Endothelial cell of umbilical vein (primary cell): Measurements from ENCODE around the gene TP53TG5. TPM values are rescaled to one million over a fixed set of nuclear protein-coding genes. Genes with fewer than 3 reads are reported as not detected.

Experiments used
- BruUV-seq: library from RNA; stranded (reverse); fragments of 400-500 nt; replicated peaks from 2 replicates; lab custom pipeline; 2021; lab: Mats Ljungman, UMichigan
- CTCF ChIA-PET: fragments of 300-600, 350-600 bp; sonication (Branson Sonifier 250); formaldehyde crosslinking; loops from one replicate; lab custom pipeline; 2021; ENCODE audit warnings: antibody characterized with exemption, inconsistent platforms; lab: Charles Lee
- POLR2A ChIA-PET: fragments of 300-600, 350-600 bp; sonication (Branson Sonifier 250); formaldehyde crosslinking; loops from one replicate; lab custom pipeline; 2021; ENCODE audit warnings: antibody characterized with exemption, inconsistent platforms; lab: Charles Lee
- DNase-seq: peaks from one replicate; pipeline ENCODE4 v3.0.0-alpha.2; 2011; ENCODE audit warnings: low read depth, low spot score
- FAIRE-seq: peaks from 2 replicates; lab custom pipeline; 2011; peaks lifted over from hg19 to GRCh38; lab: Jason Lieb, UNC
- H2AFZ ChIP-seq: 2 replicates; pipeline ENCODE4 v1.6.0; 2012; ENCODE audit warnings: low read depth, low read length, control low read depth, inconsistent platforms
- H3K27ac ChIP-seq: 2 replicates; pipeline ENCODE4 v1.5.1; 2011; ENCODE audit warnings: low read depth, mild to moderate bottlenecking, control low read depth, low read length, moderate library complexity; ENCODE audit not compliant: insufficient read depth
- H3K27me3 ChIP-seq, 2 experiments: 2 replicates each; pipeline versions ENCODE4 v1.6.0 to v1.6.1; 2011; ENCODE audit warnings: low read length in 2 of 2, mixed read lengths in 1 of 2; ENCODE audit not compliant: control insufficient read depth in 2 of 2, insufficient read depth in 2 of 2
- H3K36me3 ChIP-seq, 2 experiments: 2 replicates in 1 of 2; 3 replicates in 1 of 2; pipeline ENCODE4 v1.5.1; 2011; ENCODE audit warnings: low read length in 2 of 2, mild to moderate bottlenecking in 1 of 2, moderate library complexity in 1 of 2; ENCODE audit not compliant: control insufficient read depth in 2 of 2, insufficient read depth in 2 of 2; ENCODE audit errors: extremely low read depth in 1 of 2
- H3K4me1 ChIP-seq: 3 replicates; pipeline ENCODE4 v1.5.1; 2011; ENCODE audit warnings: mild to moderate bottlenecking, low read length; ENCODE audit not compliant: control insufficient read depth, insufficient read depth; ENCODE audit errors: extremely low read depth
- H3K4me2 ChIP-seq: 2 replicates; pipeline ENCODE4 v1.6.1; 2011; ENCODE audit warnings: low read length, control low read depth, mixed read lengths; ENCODE audit not compliant: insufficient read depth
- H3K4me3 ChIP-seq, 3 experiments: fragments of 200-600 bp in 1 of 3; sonication (generic), shearing (Covaris generic) in 1 of 3; replicated peaks in 1 of 3; 2 replicates each; pipeline ENCODE4 v1.5.1; 2011 to 2016; ENCODE audit warnings: control low read depth in 3 of 3, low read length in 3 of 3, mild to moderate bottlenecking in 2 of 3, inconsistent platforms in 1 of 3, low read depth in 1 of 3, moderate library complexity in 1 of 3; ENCODE audit not compliant: insufficient read depth in 1 of 3
- H3K79me2 ChIP-seq: 2 replicates; pipeline ENCODE4 v1.6.0; 2012; ENCODE audit warnings: low read length, inconsistent platforms; ENCODE audit not compliant: control insufficient read depth, insufficient read depth
- H3K9ac ChIP-seq: replicated peaks from 2 replicates; pipeline ENCODE3; 2011; ENCODE audit warnings: low read length, control low read depth; ENCODE audit not compliant: insufficient read depth; ENCODE audit errors: extremely low read depth
- H3K9me1 ChIP-seq: replicated peaks from 3 replicates; pipeline ENCODE4 v1.6.0; 2011; ENCODE audit warnings: mild to moderate bottlenecking, low read length; ENCODE audit not compliant: control insufficient read depth, insufficient read depth; ENCODE audit errors: extremely low read depth
- H3K9me3 ChIP-seq: replicated peaks from 2 replicates; pipeline ENCODE4 v1.5.1; 2012; ENCODE audit warnings: low read length, inconsistent platforms; ENCODE audit not compliant: control insufficient read depth, insufficient read depth
- H4K20me1 ChIP-seq: replicated peaks from 2 replicates; pipeline ENCODE3; 2011; ENCODE audit warnings: mild to moderate bottlenecking, low read length; ENCODE audit not compliant: control insufficient read depth, insufficient read depth; ENCODE audit errors: extremely low read depth
- EZH2 ChIP-seq: IDR thresholded peaks from 2 replicates; pipeline ENCODE4 v1.6.1; 2012; ENCODE audit warnings: borderline replicate concordance, low read depth, mild to moderate bottlenecking, moderate library complexity, low read length, inconsistent platforms; ENCODE audit not compliant: severe bottlenecking
- GATA2 ChIP-seq: IDR thresholded peaks from 2 replicates; pipeline ENCODE4 v1.7.0; 2011; ENCODE audit warnings: low read depth, mild to moderate bottlenecking, moderate library complexity, mixed read lengths, low read length; ENCODE audit not compliant: insufficient read length, insufficient read depth
- JUN ChIP-seq: IDR thresholded peaks from 2 replicates; pipeline ENCODE4 v1.6.1; 2011; ENCODE audit warnings: borderline replicate concordance, low read depth; ENCODE audit not compliant: insufficient read length, insufficient read depth
- POLR2AphosphoS5 ChIP-seq: IDR thresholded peaks from 2 replicates; pipeline ENCODE4 v1.6.1; 2012; ENCODE audit warnings: low read depth, mild to moderate bottlenecking, control low read depth, low read length, moderate library complexity; ENCODE audit not compliant: insufficient read depth
- dilution Hi-C: fragments of 300-500 bp; cut with MboI; formaldehyde crosslinking; loops from one replicate; pipeline ENCODE4 v1.15.0; 2019; ENCODE audit warnings: low sequenced_read_pairs; ENCODE audit not compliant: extremely low pct_ligation_motif_present
- intact Hi-C: fragments of 100-400 bp; cut with micrococcal nuclease; formaldehyde crosslinking; loops from one replicate; pipeline ENCODE4 v1.10.0; 2022
- polyA plus RNA-seq, 4 experiments: library from polyadenylated mRNA; depleted of rRNA in 3 of 4; stranded (reverse) in 3 of 4; unstranded in 1 of 4; fragments of >200 nt; gene quantifications; 2 replicates each; pipeline versions ENCODE4 v1.2.1 to v1.2.3, GENCODE V29; 2011 to 2012; ENCODE audit warnings: missing spikeins in 1 of 4
- total RNA-seq: library from RNA; stranded (reverse); gene quantifications from 2 replicates; pipeline ENCODE4 v1.2.3, GENCODE V29; 2021

The TP53TG5 gene
- total and polyA plus RNA-seq, 2 donors (not counting 3 experiments of a cell fraction or from before 2014, with no cell fraction given) = not detected

GRCh38 chr20:45406260-45407066 is 28.3 kb upstream of the TP53TG5 start:
- Histone ChIP-seq H3K79me2 (no peaks in the 10 kb centered on the region), H3K4me3 (peak overlapping the region; percentile 7 to 85 (median 36)), H3K9me3 (no peaks in the 10 kb centered on the region), H3K27ac (no peak overlapping the region), H3K4me1 (peaks cover 3% of the 10 kb centered on the region), H3K4me2 (peak overlapping the region; percentile 74), H3K9ac (peak overlapping the region; percentile 39), H4K20me1 (no peaks in the 10 kb centered on the region), H3K36me3 (peaks cover 0 to 3% of the 10 kb centered on the region in 2 experiments), H3K27me3 (peaks cover 6% of the 10 kb centered on the region in 2 experiments), H3K9me1 (no peaks in the 10 kb centered on the region), H2AFZ (peak overlapping the region; percentile 83)
- dilution Hi-C loops = no loop called here
- CTCF ChIA-PET = interaction anchor here (0.8 to 3.6 kb wide), 12 partner anchors 9 to 95 kb away, joined by 3 to 32 read pairs (median 4); partner anchors contain the start of genes PIGT and SYS1
- no peak for FAIRE-seq
- intact Hi-C loops = loop anchor here (1.0 kb wide), 1 partner anchor 10 kb away; the partner anchor contains the start of gene PIGT
- POLR2A ChIA-PET = interaction anchor here (0.9 to 1.5 kb wide), 2 partner anchors 9 to 44 kb away, joined by 3 to 5 read pairs; partner anchors contain the start of gene PIGT
- BruUV-seq = TSS peak; percentile 14
- no peak for TF ChIP-seq EZH2
- TF ChIP-seq JUN = no peak
- peak; percentile 26 for TF ChIP-seq POLR2AphosphoS5
- TF ChIP-seq GATA2 = no peak
- DNase-seq = peak; percentile 35
